Activated CD4-positive, alpha-beta T cell treated with anti-CD3 and anti-CD28 coated beads, Interleukin-2, Interleukin-4, amounts not matched to agents 100 ng/mL and 50 ng/mL, durations not matched to agents 16 hours and 8 hours (primary cell): ENCODE data around the gene RIMBP2.

Source experiments
- DNase-seq: peaks from one replicate; pipeline ENCODE4 v3.0.0-alpha.2; 2020; ENCODE audit warnings: low spot score

The RIMBP2 gene

DNA sequence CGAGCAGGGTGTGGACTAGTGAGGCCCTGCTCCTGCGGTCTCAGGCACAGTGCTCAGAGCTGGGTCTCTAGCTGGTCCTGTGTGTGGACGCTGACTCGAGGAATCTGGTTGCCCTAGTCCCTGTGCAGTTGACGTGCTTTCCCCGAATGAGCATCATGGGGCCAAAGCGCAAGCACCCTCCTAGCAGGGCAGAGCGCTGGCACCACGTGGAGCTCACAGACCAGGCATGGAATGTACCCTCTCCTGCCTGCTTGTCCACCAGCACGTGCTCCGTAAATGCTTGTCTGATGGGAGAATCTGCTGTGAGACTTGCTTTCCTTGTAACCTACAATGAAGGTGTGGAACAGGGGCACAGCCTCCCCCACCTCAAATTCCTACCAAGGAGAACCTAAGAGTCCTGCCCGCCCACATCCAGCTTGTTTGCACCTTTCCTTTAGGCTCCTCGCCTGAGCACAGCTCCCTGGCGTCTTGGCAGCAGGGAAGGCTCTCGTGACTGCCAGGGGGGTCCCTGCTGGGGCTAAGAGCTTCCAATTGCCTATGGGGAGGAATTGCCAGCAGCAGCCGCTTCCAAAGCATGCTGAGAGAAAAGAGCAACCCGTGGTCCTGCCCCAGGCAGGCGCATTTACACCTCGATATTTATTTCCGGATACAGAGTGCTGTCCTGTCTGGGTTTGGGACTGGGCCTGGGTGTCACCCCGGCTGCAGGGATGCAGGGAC, 253.4 kb downstream of the RIMBP2 start:
- DNase-seq = no peak

DNA sequence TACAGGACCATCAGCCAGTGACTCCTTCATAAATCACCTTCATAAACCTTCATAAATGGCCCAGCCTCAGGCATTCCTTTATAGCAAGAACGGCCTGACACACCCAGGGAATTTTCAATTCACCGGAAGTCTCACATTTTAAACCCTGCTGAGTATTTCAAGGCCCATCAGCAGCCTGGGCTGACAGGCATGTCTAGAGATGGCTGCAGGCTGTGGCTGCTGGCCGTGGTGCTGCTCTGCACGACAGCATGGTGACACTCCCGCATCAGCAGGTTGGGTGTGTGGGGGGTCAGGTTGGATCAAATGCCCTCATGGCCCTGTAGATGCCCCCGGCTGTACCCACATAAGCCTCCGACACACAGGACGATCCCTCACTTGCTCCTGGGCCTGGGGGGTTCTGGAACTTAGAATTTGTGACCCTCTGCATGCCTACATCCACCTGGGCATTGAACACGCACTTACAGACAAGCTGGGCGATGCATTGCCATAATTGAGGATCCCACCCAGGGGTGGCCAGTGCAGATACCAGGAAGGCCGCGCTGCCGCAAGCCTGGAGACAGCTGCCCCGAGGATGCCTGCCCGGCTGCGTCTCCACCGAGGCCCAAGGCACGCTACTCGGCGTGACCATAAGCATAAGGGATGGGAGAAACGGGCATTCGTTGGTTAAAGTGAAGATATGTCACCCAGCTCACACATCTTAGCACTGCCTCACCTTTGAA, 254.1 kb downstream of the RIMBP2 start:
- no peak for DNase-seq

DNA sequence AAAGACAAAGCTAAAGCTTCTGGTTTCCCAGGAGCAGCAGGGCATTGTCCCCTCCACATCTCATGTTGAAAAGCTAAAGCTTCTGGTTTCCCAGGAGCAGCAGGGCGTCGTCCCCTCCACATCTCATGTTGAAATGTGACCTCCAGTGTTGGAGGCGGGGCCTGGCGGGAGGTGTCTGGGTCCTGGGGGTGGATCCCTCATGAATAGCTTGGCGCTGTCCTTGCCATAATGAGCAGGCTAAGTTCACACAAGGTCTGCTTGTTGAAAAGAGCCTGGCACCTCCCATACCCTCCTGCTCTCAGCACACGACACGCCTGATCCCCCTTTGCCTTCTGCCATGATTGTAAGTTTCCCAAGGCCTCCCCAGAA, 254.7 kb downstream of the RIMBP2 start:
- DNase-seq = no peak

GRCh38 chr12:130460611-130461446, 255.3 kb downstream of the RIMBP2 start:
- DNase-seq = no peak

GRCh38 chr12:130459916-130460315, 256.2 kb downstream of the RIMBP2 start:
- no peak for DNase-seq

GRCh38 chr12:130458341-130458740, 257.8 kb downstream of the RIMBP2 start:
- DNase-seq = no peak

- no peak for DNase-seq
Measured at GRCh38 chr12:130457215-130457614, 258.9 kb downstream of the RIMBP2 start.

GRCh38 chr12:130456375-130457199, 259.5 kb downstream of the RIMBP2 start:
- DNase-seq = no peak

GRCh38 chr12:130455161-130455560, 260.9 kb downstream of the RIMBP2 start:
- DNase-seq = no peak

DNA sequence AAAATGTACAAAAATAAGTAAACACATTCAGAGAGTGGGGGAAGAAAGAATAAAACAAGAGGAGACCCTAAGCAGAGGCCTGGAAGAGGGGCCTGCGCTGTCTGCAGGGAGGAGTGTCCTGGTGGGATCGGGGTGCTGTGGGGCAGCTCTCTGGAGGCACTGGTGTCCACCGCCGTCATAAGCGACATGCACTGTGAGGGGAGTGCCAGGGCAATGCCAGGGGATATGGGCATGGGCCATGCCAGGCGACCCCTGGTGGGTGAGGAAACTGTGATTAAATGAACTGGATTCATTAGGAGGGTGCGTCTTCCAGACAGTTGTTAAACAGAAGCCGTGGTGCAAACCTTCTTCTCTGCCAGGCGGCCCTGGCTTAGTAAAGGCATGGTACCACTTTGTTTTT, 261.8 kb downstream of the RIMBP2 start:
- DNase-seq = no peak

GRCh38 chr12:130452546-130452945, 263.6 kb downstream of the RIMBP2 start:
- no peak for DNase-seq

DNA sequence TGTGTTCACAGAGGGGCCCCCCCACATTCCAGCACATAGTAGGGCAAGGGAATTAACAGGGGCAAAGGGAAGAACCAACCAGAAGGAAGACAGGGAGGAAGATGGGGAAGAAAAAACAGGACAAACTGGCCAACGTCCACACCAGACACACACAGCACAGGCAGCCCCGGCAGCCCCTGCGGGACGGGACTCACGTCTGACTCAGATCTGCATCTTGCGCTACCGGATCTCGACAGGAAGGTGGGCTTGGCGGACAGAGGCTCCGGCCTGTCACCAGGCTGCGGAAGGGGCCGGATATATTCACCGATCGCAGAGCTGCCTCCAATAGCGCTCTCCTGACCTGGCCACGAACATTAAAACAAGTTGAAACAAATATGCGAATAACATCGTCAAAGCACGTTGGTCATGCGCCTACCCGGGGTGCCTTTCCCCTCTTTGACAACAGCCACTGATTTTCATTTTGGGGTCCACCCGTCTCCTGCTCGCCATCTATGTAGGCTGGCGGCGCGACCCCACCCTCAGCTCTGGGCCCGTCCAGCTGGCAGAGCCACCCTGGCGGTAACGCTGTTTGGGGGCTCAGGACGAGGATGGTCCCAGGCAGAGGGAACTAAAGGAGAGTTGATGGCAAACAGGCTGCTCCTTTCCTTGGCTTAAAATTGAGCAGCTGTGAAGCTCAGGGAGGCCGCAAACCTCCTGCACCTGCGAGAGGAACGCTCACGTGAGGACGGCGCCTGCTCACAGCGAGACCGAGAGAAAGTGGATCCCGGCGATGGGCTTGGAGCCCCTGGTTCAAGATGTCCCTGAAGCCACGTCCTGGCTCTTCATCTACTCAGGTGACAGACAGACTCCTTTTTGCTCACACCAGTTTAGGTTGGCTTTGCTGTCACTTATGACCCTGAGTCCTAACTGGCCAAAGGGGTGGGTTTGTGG, 264.8 kb downstream of the RIMBP2 start:
- no peak for DNase-seq

DNA sequence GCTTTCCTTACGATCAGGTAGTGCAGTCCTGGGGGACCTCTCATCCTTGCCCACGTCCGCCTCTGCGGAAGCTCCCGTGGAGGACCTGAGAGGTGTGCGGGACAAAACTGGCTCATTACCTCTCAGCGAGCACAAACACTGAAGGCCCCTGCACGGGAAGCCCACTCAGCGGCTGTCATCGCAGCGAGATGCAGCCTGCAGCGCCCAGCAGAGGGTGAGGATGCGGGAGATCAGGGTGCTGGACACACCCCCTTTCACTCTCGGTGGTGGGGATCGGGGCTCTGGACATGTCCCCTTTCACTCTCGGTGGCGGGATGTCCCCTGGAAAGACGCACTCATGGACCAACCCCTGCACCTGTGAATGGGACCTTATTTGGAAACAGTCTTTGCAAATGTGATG, 266.8 kb downstream of the RIMBP2 start:
- DNase-seq = no peak

DNA sequence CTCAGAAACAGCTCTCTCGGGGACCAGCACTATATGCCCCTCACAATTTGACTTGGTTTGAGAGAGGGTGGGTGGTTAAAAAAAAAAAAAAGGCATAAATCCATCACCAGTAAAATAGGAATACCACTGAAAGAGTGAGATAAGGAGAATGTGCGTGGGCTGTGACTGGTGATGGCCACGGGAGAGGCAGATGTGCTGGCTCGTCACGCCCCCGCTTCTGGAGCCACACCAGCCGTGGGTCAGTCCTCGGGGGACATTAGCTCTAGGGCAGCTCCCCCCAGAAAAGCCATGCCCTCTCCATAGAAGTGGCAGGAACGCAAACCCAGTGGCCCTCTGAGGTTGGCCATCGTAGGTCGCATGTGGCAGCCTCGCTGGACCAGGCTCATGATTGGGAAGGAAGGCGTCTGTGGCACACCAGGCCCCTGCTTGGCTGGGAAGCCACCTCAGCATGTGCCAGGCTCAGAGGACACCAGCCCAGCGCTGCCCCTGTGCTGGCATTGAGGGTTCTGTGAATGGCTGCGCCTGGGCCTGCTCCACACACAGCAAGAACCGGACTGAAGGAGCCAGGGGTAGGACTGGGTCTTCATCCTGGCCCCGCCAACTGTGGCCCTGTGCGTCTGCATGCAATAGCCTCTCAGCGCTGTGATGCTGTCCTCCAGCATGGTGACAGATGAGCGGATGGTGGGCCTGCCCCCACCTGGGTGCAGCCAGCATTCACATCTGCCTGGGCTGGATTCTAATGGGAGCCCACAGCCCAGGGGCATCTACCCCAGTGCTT, 267.9 kb downstream of the RIMBP2 start:
- DNase-seq = no peak

GRCh38 chr12:130447655-130447965, 268.5 kb downstream of the RIMBP2 start:
- DNase-seq = no peak

- DNase-seq = no peak
Measured at GRCh38 chr12:130446846-130447654, 269.0 kb downstream of the RIMBP2 start.

DNA sequence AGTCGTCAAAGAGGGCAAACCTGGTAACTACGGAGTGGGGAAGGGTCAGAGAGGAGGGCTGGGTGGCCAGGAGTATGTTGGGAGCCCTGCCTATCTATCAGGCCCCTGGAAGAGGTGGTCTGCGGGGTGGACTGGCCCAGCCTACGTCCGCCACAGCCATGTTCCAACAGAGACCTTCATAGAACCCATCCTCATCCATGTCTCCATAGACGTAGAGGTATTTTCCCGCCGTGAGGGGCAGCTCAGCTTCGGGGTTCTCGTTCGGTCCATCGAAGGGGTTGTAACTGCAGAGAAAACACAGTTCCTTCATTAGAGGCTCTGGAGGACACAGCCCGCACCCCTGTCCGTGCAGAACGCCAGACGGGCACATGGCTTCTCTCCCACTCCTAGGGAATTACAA, 271.1 kb downstream of the RIMBP2 start:
- no peak for DNase-seq

DNA sequence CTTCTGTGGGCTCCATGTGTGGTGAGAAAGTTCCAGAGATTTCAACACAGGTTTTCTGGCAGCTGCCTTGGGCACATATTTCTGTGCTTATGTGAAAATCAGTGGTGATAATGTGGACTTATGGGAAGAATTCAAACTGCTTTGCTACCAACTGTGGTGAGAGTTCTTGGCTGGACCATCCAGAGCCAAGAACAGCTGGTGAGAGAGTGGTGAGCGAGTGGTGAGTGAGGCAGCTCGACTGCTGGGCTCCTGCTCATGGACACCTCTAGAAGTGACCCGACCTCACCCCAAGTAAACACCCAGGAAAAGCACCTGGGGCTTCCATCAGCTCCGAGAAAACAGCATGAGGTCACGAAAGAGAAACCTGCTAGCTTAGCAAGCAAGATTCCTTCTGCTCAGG, 272.0 kb downstream of the RIMBP2 start:
- no peak for DNase-seq
